Kidney glomerular epithelial cell (primary cell): Measurements from ENCODE around the gene UCHL1.
"Not testable (repeated sequence)": the region's sequence is repeated elsewhere in the genome, so short reads cannot be mapped to it uniquely, and the experiment has no call there.

Source experiments
- DNase-seq: peaks from one replicate; lab custom pipeline; 2025; lab: John Stamatoyannopoulos, UW

UCHL1 gene

GRCh38 chr4:41236508-41236907, 20.2 kb upstream of the UCHL1 start:
- DNase-seq: no peak

GRCh38 chr4:41241919-41242318, 14.8 kb upstream of the UCHL1 start:
- DNase-seq: no peak

- DNase-seq: no peak
Observed at GRCh38 chr4:41245983-41246382, 10.7 kb upstream of the UCHL1 start.

- no peak for DNase-seq
Observed at GRCh38 chr4:41256131-41256739, 493 bp upstream of the UCHL1 start.

DNA sequence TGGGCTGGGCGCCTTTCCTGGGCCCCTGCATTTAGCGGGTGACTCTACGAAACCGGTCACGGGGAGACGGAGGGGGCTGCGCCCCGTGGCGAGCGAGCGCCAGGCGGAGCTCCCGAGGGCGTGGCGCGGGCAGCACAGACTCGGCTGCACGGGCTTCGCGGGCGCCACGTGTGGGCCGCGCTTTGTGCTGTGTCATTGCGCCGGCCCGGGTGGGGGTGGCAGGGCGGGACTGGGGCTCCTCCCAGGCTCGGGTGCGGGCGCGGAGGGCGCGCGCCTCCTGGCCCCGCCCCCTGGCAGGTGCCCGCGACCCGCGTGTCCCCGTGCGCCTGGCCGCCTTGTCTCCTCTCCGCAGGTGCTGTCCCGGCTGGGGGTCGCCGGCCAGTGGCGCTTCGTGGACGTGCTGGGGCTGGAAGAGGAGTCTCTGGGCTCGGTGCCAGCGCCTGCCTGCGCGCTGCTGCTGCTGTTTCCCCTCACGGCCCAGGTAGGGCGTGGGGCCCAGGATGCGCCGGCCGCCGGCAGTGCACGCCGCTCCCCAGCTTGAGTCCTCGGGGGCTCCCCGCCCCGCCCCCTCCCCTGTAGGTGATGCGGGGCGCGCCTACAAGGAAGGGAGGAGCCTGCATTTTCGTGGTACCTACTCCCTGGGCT, 651 bp downstream of the UCHL1 start:
- no peak for DNase-seq

- DNase-seq: no peak
Observed at GRCh38 chr4:41257906-41258305, 1.2 kb downstream of the UCHL1 start.

- DNase-seq: peak; percentile 63
Observed at GRCh38 chr4:41258783-41259182, 2.1 kb downstream of the UCHL1 start.

DNA sequence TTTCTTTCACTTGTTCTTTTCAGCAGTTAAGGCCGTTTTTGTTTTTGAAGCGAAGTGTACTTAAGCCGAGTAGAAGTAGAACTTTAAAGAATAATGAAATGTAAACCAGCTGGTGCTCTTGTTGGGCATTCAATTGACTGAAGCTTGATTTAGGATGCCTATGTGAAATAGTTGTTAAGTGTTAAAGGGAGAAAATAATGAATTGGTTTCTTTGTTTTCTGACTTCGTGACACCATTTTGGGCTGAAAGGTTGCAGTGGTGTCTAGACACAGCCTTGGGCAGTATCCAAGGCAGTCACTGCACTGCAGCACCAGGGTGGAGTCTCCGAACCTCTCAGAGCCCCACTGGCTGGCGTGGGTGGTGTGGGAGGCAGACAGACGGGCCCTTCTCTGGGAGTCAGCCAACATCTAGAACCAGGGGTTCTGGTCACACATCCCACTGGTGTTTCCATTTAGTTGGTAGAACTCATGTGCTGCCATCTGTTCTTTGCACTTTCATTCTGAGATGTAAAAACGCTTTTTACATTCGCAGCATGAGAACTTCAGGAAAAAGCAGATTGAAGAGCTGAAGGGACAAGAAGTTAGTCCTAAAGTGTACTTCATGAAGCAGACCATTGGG, 3.5 kb downstream of the UCHL1 start:
- no peak for DNase-seq

GRCh38 chr4:41262198-41262597, 5.5 kb downstream of the UCHL1 start:
- no peak for DNase-seq

GRCh38 chr4:41264212-41264611, 7.5 kb downstream of the UCHL1 start:
- no peak for DNase-seq

GRCh38 chr4:41267997-41268396, 11.3 kb downstream of the UCHL1 start:
- DNase-seq: no peak

- no peak for DNase-seq
Observed at GRCh38 chr4:41268721-41269517, 12.2 kb downstream of the UCHL1 start.

- no peak for DNase-seq
Observed at GRCh38 chr4:41269682-41270081, 13.0 kb downstream of the UCHL1 start.

GRCh38 chr4:41275931-41276330, 19.2 kb downstream of the UCHL1 start:
- DNase-seq: not testable (repeated sequence)

DNA sequence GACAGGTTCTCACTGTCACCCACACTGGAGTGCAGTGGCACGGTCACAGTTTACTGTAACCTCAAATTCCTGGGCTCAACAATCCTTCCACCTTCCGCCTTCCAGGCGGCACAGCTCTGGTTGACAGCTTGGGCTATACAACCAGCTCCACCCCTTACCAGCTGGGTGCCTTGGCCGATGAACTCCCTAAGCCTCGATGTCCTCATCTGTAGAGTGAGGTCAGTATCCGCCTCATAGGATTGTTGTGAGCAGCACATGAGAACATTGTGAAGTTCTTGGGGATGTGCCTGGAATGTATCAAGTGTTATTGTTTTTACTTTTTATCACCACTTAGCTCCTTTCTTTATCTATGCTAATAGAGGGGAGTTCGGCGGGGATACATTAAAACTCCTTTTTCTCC, 23.3 kb downstream of the UCHL1 start:
- DNase-seq: no peak

GRCh38 chr4:41281038-41281634, 24.4 kb downstream of the UCHL1 start:
- DNase-seq: peak; percentile 91

- DNase-seq: no peak
Observed at GRCh38 chr4:41282366-41282765, 25.6 kb downstream of the UCHL1 start.

DNA sequence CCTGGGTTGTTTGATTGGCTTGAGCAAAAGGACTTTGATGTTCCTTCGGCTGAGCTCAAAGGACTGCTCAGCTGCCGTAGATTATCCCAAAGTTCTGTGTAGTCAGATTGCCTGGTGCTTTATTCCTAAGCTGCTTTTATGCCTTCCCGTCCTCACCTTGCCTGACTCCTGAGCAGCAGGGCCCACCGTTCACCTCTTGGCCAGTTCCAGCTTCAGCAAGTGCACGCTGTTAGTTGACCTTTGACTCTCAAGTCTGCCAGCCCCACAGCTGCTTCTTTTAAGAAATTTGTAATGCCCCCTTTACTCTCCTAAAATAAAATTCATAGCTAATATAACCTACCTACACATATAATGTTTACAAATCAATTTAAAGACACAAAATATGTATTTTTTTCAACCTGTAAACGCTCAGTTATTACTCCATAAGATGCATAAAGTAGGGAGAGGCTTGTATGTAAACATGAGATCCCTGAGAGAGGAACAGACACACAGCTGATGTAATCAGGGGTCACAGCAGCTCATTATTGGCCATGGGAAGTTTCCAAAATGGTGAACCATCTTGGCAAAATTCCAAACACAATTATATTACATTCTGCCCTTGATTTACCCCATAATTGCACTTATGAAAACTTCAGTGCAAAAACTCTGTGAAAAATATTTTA, 28.6 kb downstream of the UCHL1 start:
- DNase-seq: no peak

DNA sequence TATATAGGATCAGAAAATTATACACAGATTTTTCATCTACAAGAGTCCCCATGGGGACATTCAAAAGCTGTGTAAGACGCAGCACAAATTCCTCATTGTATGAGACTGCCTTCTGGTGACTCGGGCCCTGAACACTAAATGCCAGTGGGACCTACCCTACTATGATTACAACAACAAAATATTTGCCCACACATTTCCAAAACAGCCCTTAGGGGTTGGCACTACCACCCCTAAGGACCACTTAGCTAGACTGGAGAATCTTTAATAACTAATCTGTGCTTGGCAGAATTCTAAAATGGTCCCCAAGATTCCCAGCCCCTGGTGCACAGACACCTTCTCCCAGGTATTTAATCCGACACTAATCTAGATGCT, 29.1 kb downstream of the UCHL1 start:
- no peak for DNase-seq

GRCh38 chr4:41287005-41287404, 30.3 kb downstream of the UCHL1 start:
- peak; percentile 3 for DNase-seq

DNA sequence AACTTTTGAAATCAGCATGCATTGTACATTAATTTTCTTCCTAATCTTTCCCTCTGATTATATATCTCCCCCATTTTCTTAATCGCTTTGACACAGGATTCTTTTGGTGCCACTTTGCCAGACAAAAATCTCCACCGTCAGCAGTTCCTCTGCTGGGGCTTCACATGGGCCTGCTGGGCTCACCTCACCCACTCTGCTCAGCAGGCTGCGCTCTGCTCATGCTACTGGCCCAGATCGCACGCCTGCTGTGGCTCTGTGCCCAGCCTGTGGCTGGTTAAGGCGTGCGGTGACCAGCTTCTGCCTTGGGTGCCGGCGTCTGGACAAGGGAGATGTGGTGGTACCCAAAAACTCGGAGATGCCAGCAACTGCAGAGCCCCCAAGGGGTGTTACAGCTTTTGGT, 31.1 kb downstream of the UCHL1 start:
- DNase-seq: no peak

- no peak for DNase-seq
Observed at GRCh38 chr4:41288254-41288653, 31.5 kb downstream of the UCHL1 start.
